Measurements from ENCODE around the gene MTFR1L.

MTFR1L gene

GRCh38 chr1:25819491-25820246, at the start of gene MTFR1L:
Gene MTFR1L (plus strand): TSS chr1:25819954. CDS start chr1:25823105, 3,151 bp downstream.
- DNase-seq, result peak; percentile 91

GRCh38 chr1:25770541-25771220, 49.1 kb upstream of the MTFR1L start:
- no peak for DNase-seq

- DNase-seq, result no peak
These were observed 48.3 kb upstream of the MTFR1L start for GRCh38 chr1:25771221-25772114.

- no peak for DNase-seq
These were observed 47.6 kb upstream of the MTFR1L start for GRCh38 chr1:25772164-25772563.

- DNase-seq, result no peak
These were observed 47.0 kb upstream of the MTFR1L start for GRCh38 chr1:25772692-25773245.

- no peak for DNase-seq
These were observed 46.2 kb upstream of the MTFR1L start for GRCh38 chr1:25773441-25774125.

- no peak for DNase-seq
These were observed 45.4 kb upstream of the MTFR1L start for GRCh38 chr1:25774206-25774803.

- DNase-seq, result no peak
These were observed 44.6 kb upstream of the MTFR1L start for GRCh38 chr1:25774921-25775771.

- DNase-seq, result peak; percentile 15
These were observed 40.4 kb upstream of the MTFR1L start for GRCh38 chr1:25779388-25779787.

- DNase-seq, result peak; percentile 7
These were observed 39.9 kb upstream of the MTFR1L start for GRCh38 chr1:25779894-25780293.

GRCh38 chr1:25780318-25781129, 39.2 kb upstream of the MTFR1L start:
- peak; percentile 57 for DNase-seq

GRCh38 chr1:25781130-25781433, 38.7 kb upstream of the MTFR1L start:
- no peak for DNase-seq

- DNase-seq, result peak; percentile 22
These were observed 37.0 kb upstream of the MTFR1L start for GRCh38 chr1:25782608-25783201.

GRCh38 chr1:25784575-25785051, 35.1 kb upstream of the MTFR1L start:
- peak; percentile 26 for DNase-seq

GRCh38 chr1:25785333-25786067, 34.3 kb upstream of the MTFR1L start:
- no peak for DNase-seq

- peak; percentile 35 for DNase-seq
These were observed 32.6 kb upstream of the MTFR1L start for GRCh38 chr1:25786887-25787759.

- DNase-seq, result no peak
These were observed 32.0 kb upstream of the MTFR1L start for GRCh38 chr1:25787760-25788166.

GRCh38 chr1:25790472-25790871, 29.3 kb upstream of the MTFR1L start:
- no peak for DNase-seq
